ENCODE results near the gene PYCR2. TPM values are rescaled to one million over a fixed set of nuclear protein-coding genes. Genes with fewer than 3 reads are reported as not detected.

The PYCR2 gene
- total and polyA plus RNA-seq, 2 of the 8 experiments (the other 6 are each of a cell fraction or from before 2014, with no cell fraction given): 79.3 to 84.6 TPM

GRCh38 chr1:225881959-225882693 is 41.9 kb downstream of the PYCR2 start, which contains the start of gene TMEM63A (continued):
- TF ChIP-seq SIN3A (conservative IDR thresholded peaks at IDR 0.05 in 1 of 2, IDR thresholded peaks at IDR 0.05 in 1 of 2; ENCODE audit: low read depth in 1 of 2, low read length in 2 of 2): no peak; a peak in 1 of 4 replicates
- no peak for TF ChIP-seq TCF12 (IDR thresholded peaks at IDR 0.05; ENCODE audit: low read depth, low read length)
- TF ChIP-seq CHD2 (IDR thresholded peaks at IDR 0.05; ENCODE audit: low read length): no peak
- no peak for TF ChIP-seq RXRA (IDR thresholded peaks at IDR 0.05; ENCODE audit: insufficient read depth, low read depth, low read length)
- no peak for TF ChIP-seq ATF2 (IDR thresholded peaks at IDR 0.05; ENCODE audit: low read length)
- TF ChIP-seq SAP30 (IDR thresholded peaks at IDR 0.05; ENCODE audit: insufficient read depth, insufficient replicate concordance, low read length): no peak
- TF ChIP-seq RNF2 (IDR thresholded peaks at IDR 0.05; ENCODE audit: borderline replicate concordance, low read depth, low read length, missing control alignments, poor library complexity, severe bottlenecking): no peak
- peak; percentile 87 for TF ChIP-seq ASH2L (IDR thresholded peaks at IDR 0.05; ENCODE audit: low read length)
- no peak for TF ChIP-seq BRCA1 (IDR thresholded peaks at IDR 0.05; ENCODE audit: low read depth, low read length)
- TF ChIP-seq CEBPB (IDR thresholded peaks at IDR 0.05; ENCODE audit: low read depth, low read length): no peak
- TF ChIP-seq SRF (IDR thresholded peaks at IDR 0.05; ENCODE audit: low read depth, low read length): no peak
- no peak; the same call in 1 of the 2 replicates for TF ChIP-seq POLR2AphosphoS5 (IDR thresholded peaks at IDR 0.05; ENCODE audit: low read depth, low read length)
- TF ChIP-seq E2F6 (IDR thresholded peaks at IDR 0.05): no peak
- TF ChIP-seq JUND (IDR thresholded peaks at IDR 0.05; ENCODE audit: low read length): no peak
- TF ChIP-seq KDM1A (IDR thresholded peaks at IDR 0.05; ENCODE audit: borderline replicate concordance, low read length): no peak
- TF ChIP-seq RFX5 (IDR thresholded peaks at IDR 0.05; ENCODE audit: borderline replicate concordance, low read depth, low read length): no peak
- TF ChIP-seq ATF3 (IDR thresholded peaks at IDR 0.05; ENCODE audit: insufficient read depth, low read depth, low read length): no peak
- no peak; the same call in 1 of the 2 replicates for TF ChIP-seq TBP (IDR thresholded peaks at IDR 0.05; ENCODE audit: low read depth, low read length)
- no peak for TF ChIP-seq BCL11A (IDR thresholded peaks at IDR 0.05; ENCODE audit: low read depth in 2 of 2, low read length in 2 of 2)
- no peak for TF ChIP-seq CBX8 (IDR thresholded peaks at IDR 0.05; ENCODE audit: borderline replicate concordance, low read depth, low read length)
- TF ChIP-seq TEAD4 (IDR thresholded peaks at IDR 0.05; ENCODE audit: low read depth, low read length): 0 out of 2 replicates have a peak, but pooled peaks have one; percentile 24
